Measurements from ENCODE around the gene DENND4B.
"Not testable (repeated sequence)": the region's sequence is repeated elsewhere in the genome, so short reads cannot be mapped to it uniquely, and the experiment has no call there.

DENND4B gene

GRCh38 chr1:153946622-153947241 lies at the start of gene DENND4B:
Gene DENND4B, minus strand, starts transcription at chr1:153946718. Its CDS starts 2,344 bp downstream, at chr1:153944374.
- DNase-seq, result peak; percentile 82

GRCh38 chr1:153995640-153996039 lies 49.1 kb upstream of the DENND4B start:
- no peak for DNase-seq

DNA sequence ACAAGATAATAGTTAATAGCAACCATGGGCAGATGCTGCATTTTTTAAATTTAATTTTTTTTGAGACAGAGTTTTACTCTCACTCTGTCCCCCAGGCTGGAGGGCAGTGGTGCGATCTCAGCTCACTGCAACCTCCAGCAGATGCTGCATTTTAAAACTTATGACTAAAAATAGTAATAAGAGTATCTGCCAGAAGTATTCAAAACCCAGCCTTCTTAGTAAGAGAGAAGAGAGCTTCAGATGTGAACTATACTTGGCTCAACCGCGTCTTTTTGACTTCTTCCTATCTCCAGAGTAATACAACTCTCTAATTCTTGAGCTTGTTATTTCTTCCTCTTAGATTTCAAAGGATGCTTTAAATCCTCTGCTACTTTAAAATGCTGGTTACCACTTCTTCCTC lies 48.7 kb upstream of the DENND4B start:
- DNase-seq, result no peak

DNA sequence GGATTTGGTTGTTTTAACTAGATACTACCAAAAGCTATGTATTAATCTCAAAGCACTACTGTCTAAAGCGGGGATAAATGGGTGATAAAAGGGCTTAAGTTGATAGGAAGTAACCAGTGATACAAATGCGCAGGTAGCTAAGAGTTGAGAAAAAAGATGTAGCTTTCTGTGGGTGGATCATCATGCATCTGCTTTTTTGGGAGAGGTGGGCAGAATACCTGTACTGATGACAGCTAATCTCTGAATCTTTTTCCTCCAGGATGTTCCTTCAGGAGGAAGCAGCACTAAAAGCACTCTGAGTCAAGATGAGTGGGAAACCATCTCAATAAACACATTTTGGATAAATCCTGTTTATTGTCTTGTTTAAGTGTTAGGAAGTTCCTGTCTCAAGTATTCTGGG lies 45.3 kb upstream of the DENND4B start:
- no peak for DNase-seq

DNA sequence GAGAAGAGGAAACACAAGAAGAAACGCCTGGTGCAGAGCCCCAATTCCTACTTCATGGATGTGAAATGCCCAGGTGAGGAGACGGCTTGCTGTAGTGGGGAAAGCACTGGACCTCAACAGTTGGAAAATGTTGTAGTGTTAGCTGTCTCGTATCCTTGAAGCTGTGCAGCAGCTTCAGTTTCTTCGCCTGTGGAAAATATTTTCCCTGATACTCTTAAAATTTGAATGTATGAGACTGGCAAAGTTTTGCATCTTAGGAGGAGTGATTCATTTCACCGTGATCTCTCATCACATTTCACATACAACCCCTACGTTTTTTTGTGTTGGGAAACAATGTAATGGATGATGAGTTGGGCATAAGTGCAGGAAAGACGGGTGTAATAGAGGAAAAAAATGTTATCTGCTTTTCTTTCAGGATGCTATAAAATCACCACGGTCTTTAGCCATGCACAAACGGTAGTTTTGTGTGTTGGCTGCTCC lies 44.7 kb upstream of the DENND4B start:
- no peak for DNase-seq

DNA sequence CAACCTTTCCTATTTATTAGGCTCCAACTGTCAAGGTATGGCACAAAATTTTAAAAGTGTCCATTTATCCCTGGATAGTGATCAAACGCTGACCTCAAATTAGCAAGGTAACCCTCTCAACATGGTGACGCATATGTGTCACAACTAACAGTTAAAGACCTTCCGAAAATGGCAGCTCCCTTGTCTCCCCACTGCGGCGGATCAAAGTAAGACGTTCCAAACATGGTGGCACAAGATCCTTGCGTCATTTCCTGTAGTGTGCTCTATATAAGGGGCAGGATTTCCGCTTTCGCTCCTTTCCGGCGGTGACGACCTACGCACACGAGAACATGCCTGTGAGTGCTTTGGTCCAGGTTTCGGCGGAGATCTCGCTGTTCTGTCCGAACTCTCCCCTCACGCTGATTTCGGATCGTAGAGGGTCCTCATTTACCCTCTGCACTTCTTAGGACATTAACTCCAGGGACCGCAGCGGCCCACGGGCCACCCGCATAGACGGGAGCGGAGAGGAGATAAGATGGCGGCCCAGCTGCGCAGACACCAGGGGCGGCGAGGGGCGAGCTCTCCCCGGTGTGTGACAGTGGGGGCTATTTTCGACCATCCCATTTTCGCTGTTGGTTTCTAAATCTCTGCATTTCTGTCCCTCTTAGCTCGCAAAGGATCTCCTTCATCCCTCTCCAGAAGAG lies 44.1 kb upstream of the DENND4B start, which contains the start of gene RPS27:
TSS of gene RPS27 (plus strand) at position 295 of the 683 bp plus-strand sequence. CDS start at position 330, 35 bp downstream.
- DNase-seq, result peak; percentile 90

DNA sequence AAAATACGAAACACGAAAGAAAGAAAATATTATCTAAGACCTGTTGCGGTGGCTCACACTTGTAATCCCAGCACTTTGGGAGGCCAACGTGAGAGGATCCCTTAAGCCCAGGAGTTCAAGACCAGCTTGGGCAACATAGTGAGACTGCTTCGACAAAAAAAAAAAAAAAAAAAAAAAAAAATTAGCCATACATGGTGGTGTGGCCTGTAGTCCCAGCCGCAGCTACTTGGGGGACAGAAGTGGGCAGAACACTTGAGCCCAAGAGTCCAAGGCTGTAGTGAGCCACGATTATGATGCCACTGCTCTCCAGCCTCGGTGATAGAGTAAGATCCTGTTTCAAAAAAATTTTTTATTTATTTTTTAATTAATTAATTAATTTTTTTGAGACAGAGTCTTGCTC lies 41.1 kb upstream of the DENND4B start:
- no peak for DNase-seq

DNA sequence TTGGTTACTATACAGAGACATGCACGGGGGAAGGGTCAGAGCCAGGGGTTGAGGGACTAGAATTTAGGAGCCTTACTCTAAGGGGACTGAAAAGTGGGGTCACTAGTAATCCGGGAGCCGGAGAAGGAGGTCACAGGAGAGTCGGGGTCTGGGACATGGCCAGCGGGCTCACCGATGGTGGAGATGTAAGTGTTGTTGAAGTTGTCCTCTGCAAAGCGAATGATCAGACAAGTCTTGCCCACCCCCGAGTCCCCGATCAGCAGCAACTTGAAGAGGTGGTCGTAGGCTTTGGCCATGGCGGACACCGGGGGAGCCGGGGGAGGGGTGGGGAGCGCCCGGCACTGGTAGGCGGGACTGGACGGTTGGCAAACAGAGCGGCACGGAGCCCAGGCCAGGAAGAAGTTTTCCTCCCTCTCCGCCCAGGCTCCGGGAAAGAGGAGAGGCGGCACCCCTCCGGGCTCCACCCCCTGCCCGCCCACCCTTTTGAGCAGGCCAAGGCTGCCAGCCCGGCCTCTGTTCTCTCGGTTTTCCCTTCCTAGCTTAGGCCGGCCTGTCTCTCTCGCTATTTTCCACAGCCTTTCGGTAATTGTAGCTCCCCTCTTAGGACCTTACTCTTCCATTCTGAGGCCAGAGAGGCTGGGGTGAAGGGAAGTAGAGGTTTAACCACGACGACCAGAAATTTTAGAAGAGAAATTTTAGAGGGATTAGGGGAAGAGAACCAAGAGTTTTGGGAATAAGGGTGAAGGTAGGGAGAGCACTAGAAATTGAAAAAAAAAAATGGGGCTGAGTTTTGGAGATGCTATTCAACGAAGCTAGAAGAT lies 39.6 kb upstream of the DENND4B start, which contains the start of gene RAB13:
TSS of gene RAB13 (minus strand) at position 399 of the 821 bp plus-strand sequence. CDS start at position 296, 103 bp downstream.
- no peak for DNase-seq

DNA sequence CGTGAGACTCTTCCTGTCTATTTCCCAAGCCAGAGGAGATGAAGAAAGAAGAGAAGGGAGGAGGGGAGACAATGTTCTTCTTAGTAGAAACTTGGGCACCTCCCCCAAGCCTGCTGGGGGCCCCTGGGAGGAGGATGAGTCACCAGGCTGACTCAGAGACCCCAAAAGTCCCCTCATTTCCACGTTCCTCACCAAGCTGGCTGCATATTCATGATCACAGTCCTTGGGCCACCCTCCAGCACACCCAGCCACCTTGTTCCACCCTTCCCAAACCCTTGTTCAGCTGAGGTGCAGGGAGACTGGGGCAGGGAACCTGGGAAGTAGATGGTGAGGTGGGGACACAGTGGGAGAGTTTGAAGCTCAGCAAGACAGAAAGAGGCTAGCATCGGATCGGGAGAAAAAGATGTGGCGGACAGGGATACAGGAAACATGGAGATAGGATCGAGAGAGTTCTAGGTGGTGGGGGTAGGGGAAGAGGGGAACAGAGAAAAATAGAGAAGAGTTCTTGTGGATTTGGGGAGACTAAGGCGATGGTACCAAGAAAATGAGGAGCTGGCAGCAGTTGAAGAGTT lies 38.9 kb upstream of the DENND4B start:
- peak; percentile 38 for DNase-seq

- no peak for DNase-seq
Observed at GRCh38 chr1:153984123-153984894, 37.8 kb upstream of the DENND4B start.

- not testable (repeated sequence) for DNase-seq
Observed at GRCh38 chr1:153981735-153982134, 35.2 kb upstream of the DENND4B start.

DNA sequence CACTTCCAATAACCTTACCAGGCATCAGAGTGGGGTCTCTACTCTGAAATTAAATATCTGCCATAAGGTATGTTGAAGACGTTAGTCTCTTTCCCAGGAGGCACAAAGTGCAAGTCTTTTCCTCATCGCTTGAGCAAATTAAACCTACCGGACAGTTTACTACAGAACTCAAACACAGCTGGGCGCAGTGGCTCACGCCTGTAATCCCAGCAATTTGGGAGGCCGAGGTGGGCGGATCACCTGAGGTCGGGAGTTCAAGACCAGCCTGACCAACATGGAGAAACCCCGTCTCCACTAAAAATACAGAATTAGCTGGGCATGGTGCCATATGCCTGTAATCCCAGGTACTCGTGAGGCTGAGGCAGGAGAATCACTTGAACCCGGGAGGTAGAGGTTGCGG lies 32.6 kb upstream of the DENND4B start:
- DNase-seq, result not testable (repeated sequence)

DNA sequence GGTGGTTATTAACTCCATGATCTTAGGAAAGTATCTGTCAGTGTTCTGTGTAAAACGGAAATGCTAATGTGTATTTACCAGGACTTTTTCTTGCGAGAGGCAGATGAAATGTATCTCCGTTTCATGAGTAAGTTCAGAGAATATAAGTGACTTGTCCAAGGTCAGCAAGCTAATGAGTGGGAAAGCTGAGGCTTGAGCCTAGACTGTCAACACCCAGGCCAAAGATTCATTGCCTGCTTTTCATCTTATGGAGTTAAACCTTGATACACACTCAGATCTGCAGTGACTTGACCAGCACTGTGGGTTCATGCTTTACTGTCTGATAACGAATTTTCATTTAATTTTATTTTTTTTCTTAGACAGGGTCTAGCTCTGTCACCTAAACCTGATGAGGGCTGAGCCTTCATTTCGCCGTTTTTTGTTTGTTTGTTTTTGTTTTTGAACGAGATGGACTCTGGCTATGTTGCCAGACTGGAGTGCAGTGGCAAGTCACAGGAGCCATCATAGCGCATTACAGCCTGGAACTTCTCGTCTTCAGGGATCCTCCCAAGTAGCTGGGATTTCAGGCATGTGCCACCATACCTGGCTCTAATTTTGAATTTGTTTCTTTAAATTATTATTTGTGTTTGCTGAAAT lies 31.9 kb upstream of the DENND4B start:
- DNase-seq, result no peak

DNA sequence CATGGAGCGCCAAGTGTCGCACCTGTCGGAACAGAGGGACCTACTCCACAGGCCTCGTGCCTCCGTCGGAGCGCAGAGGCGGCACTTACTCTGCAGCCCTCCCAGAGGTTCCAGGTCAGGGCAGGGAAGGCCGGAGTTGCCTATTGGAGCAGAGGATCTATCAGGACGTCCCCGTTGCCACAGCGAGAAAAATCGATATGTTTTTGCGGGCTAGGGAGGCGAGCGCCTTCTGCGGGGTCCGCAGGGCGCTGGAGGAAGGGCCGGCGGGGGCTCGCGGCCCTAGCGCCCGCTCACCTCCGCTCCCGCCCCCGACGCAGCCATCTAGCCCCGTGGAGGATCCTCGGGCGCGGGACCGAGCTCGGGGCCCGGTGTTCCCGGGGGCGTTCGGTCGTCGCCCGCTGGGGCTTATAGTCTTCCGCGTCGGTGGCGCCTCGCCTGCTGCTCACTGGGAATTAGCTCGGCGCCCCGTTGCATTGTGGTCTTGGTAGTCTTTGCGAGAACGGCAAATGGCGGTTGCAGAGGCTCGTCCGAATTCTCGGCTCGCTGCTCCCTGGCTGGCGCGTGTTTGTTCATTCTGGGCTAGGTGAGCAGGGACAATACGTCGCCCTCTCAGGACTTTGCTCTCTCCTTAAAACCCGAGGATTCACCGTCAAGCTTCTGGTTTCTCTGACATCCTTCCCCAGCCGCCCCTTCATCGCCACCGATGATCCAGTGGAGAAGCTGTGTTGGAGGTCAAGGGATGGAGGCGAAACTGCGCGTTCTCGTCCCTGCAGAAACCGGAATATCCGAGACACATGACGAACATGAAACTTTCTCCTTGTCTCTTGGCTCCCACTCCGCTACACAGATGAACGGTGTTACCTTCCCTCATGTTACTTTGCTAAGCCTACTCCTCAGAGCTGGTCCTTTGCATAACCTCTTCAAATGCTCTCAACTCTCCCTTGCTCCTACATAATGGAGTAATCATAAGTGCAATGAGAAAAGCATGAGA lies 31.0 kb upstream of the DENND4B start, which contains the start of gene JTB:
TSS of gene JTB (minus strand) at position 425 of the 991 bp plus-strand sequence. CDS start at position 3, 422 bp downstream.
- peak; percentile 87 for DNase-seq

DNA sequence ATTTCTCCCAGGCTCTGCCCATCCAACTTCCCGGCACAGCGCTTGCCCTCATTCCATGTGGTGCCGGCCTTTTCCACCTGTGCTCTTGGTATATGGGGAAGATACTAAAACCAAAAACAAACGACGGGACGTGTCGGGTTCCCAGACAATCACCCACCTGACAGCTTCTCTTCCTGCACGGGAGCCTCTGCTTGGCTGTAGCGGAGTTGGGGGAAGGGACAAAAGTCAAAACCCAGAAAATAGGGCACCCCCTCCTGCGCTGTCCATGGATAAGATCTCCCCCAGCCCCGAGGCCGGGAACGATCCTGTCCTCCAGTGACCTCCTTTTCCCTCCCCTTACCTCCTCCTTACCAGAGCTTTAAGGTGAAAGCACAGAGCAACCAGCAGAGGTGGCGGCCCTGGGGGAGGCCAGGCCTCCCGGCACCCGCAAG lies 30.3 kb upstream of the DENND4B start:
- no peak for DNase-seq

- no peak for DNase-seq
Observed at GRCh38 chr1:153973525-153973924, 27.0 kb upstream of the DENND4B start.

DNA sequence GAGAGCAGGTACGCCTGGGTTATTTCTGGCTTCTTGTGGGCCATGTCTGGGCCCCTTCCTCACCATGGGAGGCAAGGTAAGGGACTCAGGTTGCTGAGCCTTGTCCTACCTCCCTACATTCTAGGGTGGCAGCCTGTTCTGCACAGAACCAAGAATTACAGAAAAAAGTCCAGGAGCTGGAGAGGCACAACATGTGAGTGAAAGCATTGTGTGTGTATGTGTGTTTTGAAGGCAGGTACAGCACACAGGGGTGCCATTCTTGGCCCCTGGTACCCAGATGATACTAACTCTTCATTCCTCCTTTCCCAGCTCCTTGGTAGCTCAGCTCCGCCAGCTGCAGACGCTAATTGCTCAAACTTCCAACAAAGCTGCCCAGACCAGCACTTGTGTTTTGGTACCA lies 26.6 kb upstream of the DENND4B start:
- no peak for DNase-seq

DNA sequence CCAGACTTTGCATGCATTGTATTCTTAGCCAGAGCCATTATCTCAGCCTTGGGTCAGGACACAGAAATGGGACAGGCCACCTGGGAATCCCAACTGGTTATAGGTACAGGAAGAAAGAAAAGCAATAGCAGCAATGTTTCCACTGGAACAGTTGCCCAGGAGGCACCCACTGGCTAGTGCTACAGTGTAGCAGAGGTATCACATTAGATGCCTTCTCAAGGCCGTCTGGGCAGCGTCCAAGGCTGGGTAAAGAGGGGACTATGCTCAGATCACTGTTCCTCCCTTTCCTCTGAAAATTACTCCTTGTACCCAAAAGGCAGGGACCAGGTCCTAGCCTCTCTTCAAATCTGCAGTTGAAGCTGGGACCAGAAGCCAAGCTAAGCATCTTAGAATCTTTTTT lies 23.8 kb upstream of the DENND4B start:
- DNase-seq, result no peak

DNA sequence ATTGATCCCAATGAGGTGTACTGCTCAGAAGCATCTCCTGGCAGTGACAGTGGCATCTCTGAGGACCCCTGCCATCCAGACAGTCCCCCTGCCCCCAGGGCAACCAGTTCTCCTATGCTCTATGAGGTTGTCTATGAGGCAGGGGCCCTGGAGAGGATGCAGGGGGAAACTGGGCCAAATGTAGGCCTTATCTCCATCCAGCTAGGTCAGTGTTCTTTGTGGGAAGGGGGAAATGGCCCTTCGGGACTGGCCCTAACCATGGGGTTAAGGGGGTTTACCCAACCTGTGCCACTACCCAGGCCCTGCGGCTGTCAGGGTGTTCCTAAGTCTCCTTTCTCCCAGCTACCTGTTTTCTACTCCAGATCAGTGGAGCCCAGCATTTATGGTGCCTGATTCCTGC lies 22.5 kb upstream of the DENND4B start:
- DNase-seq, result no peak

- DNase-seq, result no peak
Observed at GRCh38 chr1:153968408-153968807, 21.9 kb upstream of the DENND4B start.

All from CD4-positive, alpha-beta T cell treated with Interleukin-6 for 4 hours (primary cell).